NCI-H2107 (cell line): ENCODE data around the gene THY1.
"Not testable (repeated sequence)": the region's sequence is repeated elsewhere in the genome, so short reads cannot be mapped to it uniquely, and the experiment has no call there.

Experiments used
- DNase-seq: peaks from one replicate; lab custom pipeline; 2025; lab: John Stamatoyannopoulos, UW

The THY1 gene

DNA sequence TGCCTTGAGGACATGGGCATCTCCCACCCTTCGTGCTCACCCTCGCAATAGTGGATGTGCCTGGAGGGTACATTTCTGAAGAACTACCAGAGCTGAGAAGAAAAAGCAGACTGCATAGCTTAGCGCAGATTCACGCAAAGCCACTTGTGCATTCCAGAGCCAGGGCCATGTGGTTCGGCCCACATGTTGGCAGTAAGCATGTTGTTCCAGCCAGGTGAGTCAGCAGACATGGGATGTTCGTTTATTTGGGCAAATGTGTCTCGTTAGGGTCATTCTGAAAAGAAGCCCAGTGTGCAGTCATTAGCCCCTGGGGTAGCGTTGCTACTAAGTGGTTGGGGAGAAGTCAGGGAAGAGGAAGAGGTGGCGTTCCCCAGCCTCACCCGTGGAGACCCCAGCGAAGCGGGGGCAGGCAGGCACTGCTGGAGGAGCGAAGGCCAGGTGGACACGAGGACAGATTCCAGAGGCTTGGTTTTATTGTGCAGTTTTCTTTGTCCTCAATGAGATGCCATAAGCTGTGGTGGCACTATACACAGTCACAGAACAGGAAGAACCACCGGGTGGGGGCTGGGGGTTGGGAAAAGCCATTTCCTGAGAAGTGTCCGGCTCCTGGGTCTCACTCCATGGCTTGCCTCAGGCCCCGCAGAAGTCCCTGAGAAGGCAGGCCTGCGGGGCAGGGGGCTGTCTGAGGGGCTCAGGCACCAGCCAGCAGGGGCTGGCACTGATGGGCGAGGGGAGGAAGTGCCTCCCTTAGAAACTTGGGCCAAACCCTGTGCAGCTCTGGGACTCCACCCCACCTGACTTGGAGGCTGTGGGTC is 5.0 kb downstream of the THY1 start:
- DNase-seq = no peak

DNA sequence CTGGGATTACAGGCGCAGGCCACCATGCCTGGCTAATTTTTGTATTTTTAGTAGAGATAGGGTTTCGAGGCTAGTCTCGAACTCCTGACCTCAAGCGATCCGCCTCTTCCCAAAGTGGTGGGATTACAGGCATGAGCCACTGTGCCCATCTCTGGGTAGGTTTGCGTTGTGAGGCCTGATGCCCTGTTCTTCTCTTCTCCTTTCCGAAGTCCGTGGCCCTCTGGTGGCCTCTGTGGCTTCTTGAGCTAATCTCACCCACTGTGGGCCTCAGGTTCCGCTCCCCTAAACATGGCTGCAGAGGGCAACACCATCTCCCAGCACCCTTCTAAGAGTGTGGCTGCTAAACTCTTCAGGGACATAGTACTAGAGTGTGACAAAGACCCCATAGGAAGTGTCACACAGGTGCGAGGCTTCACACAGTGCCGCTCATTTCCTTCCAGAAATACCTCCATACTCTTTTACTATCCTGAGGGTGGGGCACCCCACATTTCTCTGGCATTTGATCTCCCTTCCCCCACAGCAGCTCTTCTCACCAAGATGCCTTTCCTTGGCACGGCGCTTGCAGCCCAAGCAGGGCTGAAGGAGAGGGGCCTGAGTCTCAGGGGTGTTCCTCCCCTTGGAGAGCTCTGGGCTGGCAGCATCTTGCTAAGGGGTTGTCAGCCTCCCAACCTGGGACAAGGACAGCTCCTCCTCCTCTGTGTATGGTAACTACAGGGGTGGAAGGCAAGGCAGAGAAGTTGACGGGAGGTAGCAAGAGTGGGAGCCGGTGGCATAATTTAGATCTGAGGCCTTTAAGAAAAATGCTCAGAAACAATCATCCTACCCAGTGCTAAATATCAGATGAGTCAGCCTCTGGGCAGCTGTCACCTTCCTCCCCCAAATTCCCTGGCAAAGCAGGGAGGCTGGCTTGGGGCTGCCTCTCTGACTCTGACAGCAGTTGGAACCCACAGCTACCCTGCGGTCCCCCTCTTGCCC is 6.1 kb downstream of the THY1 start:
- no peak for DNase-seq

DNA sequence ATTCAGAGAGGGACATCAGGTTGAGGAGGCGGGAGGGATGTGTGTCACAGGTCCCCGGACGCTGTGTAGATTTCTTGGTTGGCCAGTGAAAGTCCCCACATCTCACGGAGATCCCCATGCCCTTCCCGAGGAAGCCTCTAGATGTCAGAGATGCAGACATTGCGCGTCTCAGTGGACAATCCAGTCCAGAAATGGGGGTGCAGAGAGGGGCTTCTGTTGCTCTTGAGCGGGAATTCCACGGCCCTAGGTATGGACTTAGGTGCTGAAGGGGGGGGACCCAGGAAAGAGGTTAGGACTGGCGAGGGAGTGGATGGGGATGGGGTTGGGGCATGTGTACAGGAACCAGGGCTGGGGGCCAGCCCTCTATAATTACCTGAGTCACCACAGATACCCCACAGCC is 7.0 kb downstream of the THY1 start:
- DNase-seq = no peak

DNA sequence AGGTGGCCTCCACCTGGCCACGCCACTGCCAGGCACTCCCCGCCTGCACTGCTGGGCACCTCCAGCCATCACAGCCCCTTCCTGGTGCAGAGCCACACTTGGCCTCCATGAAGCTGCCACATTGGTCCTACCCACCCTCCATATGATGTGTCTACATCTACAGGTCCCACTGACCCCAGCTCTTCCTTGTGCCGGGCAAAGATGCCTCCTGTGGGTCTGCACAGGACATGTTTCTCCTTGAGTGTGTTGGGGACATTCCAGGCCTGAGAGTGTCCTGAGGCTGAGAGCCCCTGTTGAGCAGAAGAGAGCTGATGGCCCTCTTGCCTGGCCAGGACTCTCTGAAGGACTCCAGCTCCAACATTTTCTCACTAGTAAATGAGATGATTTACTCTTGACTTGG is 7.5 kb downstream of the THY1 start:
- no peak for DNase-seq

DNA sequence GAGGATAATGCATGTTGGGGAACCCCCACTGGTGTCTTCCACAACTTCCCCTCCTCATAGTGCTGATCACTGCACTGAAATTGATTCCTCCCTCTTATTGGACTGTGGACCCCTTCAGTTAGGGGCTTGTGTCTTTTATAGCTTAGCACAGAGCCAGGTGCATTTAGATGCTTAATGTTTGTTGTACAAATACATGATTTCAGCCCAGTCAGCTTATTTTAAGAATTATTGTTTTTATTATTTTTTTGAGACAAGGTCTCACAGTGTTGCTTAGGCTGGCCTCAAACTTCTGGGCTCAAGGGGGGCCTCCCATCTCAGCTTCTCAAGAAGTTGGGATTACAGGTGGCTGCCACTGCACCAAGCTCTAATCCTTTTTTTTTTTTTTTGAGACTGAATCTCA is 8.2 kb downstream of the THY1 start:
- no peak for DNase-seq

DNA sequence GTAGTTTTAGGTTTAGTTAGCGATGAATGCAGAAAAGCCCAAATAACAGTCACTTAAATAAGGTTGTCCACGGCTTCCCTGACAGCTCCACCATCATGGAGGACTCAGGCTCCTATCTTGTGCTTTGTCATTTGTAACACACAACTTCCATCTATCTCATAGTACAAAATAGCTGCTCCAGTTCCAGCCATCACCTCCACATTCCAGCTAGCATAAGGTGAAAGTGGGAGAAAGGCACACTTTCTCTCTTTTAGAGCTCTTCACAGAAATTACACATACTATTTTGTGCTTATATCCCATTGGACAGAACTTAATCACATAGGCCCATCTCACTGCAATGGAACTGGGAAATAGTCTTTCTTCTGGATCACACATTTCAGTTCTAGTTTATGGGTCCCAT is 8.7 kb downstream of the THY1 start:
- no peak for DNase-seq

DNA sequence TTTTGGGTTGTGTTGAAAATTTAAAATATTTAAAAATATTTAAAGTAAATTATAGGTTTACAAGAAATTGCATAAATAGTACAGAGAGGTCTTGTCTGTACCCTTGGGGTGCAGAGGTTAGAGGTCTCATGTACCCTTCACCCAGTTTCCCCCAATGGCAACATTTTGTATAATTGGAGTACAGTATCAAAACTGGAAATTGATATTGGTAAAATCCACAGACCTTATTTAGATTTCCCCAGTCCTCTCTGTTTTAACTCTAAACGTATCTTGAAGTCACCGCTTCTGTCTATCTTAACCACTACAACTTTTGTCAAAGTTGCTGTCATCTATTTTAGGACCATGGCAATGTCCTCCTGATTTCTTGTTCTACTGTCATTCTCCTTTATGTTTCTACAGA is 10.9 kb downstream of the THY1 start:
- no peak for DNase-seq

DNA sequence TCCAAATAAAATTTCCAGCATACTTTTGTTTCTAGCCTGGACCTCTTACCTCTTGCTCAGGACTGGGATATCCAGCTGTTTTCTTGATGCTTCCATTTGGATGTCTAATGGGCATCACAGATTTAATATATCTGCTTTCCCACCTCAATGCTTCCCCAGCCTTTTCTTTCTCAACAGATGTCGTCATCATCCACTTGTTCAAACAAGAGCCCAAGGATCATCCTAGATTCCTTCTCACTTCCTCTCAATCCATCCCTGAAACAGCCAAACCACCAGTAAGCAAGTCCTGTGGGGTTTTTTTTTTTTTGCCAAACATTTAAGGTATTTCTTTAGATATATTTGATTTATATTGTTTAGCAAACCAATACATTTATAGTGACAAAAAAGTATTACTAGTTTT is 12.5 kb downstream of the THY1 start:
- no peak for DNase-seq

DNA sequence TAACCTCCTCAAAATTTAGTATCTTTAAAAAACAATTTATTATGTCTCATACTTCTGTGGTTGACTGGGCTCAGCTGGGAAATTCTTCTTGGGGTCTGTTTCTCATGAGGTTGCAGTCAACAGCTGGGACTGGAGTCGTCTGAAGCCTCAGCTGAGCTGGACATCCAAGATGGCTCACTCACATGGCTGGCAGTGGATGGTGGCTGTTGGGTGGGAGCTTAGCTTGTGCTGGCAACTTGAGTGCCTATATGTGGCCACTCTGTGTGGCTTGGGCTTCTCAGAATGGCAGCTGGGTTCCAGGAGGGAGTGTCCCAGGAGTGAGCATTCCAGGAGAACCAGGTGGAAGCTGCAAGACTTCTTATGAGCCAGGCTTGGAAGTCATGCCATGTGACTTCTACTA is 13.2 kb downstream of the THY1 start:
- no peak for DNase-seq

DNA sequence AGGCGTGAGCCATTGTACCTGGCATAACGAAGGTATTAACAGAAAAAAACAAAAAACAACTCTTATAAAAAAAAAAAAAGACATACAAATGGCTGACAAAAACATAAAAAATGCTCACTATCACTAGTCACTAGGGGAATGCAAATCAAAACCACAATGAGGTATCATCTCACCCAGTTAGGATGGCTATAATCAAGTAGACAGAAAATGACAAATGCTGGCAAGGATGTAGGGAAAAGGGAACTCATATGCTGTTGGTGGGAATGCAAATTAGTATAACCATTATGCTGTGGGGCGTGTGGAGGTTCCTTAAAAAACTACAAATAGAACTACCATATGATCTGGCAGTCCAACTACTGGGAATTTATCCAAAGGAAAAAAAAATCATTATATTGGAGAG is 17.0 kb downstream of the THY1 start:
- DNase-seq = no peak

DNA sequence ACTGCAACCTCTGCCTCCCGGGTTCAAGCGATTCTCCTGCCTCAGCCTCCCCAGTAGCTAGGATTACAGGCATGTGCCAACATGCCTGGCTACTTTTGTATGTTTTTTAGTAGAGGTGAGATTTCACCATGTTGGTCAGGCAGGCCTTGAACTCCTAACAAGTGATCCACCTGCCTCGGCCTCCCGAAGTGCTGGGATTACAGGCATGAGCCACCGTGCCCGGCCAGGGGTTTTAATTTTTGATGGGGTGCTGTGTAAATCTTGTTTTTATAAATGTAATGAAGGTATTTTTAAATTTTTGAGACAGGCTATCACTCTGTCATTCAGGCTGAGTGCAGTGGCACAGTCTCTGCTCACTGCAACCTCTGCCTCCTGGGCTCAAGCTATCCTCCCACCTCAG is 17.5 kb downstream of the THY1 start:
- DNase-seq = not testable (repeated sequence)

DNA sequence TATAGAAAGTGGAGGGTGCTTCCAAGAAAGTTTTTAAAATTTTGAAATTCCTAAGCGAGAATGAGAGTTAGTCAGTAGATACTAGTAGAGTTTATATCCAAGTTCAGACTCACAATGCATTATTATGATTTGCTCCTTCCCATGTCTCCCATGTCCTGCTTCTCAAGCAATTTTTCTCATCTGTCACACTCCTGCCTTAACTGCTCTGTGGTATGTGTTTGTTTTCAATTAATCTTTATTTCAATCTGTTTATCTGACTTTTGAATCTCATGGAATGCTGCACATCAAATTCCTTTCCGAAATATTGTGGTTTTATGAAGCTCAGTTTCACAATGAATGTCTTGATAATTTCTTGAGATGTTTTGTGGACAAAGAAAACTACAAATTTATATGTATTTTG is 18.1 kb downstream of the THY1 start:
- no peak for DNase-seq

DNA sequence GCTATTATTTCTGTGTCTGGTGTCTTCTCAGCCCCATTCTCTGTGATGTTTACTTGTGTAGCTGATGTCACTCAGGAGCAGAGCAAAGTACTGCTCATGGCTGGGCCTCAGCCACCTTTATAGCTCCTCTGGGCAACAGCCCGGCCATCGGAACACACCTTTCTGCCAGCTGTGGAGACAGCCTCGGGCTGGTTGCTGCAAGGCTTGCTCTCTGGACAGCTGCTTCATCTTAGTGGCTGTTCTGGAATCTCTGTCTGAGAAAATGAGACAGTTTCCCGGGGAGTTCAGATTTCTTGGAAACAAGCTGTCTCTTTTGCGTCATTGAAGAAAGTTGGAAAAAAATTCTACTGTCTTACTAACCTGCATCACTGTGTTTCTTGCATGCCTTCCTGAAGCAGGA is 20.0 kb downstream of the THY1 start:
- no peak for DNase-seq

DNA sequence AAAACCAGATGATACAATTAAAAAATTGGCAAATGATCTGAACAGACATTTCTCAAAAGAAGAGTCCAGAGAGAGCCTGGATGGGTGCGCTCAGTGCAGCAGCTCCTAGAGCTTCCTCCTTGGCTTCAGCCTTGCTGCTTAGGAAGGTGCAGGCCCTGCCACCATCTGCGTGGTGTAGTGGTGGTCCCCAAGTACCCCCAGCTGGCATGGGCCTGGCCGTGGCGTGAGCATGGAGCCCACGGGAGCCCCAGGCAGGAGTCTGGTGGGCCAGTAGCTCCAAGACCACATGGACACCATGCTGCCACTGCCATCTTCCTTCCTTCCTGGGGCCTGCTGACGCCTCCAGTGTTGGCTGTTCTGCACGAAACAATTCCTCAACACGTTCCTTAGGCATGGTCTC is 20.5 kb downstream of the THY1 start:
- no peak for DNase-seq

DNA sequence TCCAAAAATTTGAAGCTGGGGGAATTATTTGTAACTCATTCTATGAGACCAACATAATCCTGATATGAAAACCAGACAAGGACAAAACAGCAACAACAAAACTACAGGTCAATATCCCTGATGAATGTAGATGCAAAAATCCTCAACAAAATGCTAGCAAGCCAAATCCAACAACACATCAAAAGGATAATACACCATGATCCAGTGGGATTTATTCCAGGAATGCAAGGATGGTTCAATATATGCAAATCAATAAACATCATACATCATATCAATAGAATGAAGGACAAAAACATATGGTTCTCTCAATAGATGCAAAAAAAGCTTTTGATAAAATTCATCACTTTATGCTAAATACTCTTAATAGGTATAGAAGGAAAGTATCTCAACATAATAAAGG is 22.1 kb downstream of the THY1 start:
- no peak for DNase-seq

DNA sequence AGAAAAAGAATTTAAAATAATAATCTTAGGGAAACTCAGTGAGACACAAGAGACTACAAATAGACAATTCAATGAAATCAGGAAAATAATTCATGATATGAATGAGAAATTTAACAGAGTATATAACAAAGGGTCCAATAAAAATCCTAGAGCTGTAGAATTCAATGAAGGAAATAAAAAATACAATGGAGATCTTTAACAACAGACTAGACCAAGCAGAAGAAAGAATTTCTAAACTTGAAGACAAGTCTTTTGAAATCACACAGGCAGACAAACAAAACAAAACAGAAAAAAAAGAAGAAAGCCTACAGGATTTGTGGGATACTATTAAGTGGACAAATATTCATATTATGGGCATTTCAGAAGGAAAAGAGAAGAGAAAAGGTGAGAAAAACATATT is 25.2 kb downstream of the THY1 start:
- no peak for DNase-seq

DNA sequence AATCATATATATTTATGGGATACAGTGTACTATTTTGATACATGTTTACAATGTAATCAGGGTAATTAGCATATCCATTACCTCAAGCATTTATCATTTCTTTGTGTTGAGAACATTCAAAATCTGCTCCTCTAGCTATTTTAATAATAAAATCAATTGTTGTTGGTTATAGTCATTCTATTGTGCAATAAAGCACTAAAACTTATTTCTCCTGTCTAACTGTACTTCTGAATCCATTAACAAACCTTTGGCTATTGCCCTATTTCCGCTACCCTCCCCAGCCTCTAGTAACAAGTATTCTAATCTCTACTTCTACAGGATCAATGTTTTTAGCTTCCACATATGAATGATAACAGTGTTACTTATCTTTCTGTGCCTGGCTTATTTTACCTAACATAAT is 26.1 kb downstream of the THY1 start:
- DNase-seq = no peak

DNA sequence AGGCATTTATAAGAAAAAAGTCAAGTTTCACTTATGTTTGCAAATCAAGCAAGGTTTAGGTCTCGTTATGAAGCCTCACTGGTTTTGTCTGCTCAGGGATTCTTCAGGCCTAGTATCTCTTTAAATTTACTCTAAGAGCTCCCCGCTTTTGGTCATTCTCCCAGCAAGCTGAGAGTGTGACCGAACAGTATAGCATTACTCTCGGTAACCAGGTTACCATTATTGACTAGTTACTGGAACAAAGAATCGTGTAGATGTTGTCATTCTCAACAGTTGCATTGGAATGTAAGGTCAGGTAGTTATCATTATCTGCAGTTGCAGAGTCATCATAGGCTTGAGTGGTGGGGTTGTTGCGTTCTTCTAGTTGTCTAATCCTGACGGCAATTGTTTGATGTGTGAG is 31.7 kb downstream of the THY1 start:
- no peak for DNase-seq

DNA sequence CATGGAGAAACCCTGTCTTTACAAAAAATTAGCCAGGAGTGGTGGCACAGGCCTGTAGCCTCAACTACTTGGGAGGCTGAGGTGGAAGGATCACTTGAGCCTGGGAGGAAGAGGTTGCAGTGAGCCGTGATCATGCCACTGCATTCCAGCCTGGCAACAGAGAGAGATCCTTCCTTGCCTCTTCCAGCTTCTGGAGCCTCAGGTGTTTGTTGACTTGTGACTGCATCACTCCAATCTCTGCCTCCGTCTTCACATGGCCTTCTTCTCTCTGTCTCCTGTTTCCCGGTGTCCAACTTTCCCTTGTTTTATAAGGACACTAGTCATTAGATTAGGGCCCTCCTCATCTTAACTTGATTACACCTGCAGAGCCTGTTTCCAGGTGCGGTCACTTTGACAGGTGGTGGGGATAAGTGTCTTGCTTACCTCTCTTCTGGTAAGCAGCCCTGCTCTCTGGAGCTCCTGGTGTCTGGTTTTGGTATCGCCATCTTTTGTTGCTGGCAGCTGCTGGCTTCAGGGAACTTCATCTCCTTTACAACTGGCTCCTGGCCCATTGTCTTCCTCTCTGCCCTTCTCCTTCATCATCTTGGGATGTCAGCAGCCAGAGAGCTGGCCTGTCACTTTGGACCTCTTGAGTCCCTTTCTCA is 33.2 kb downstream of the THY1 start:
- DNase-seq = no peak

DNA sequence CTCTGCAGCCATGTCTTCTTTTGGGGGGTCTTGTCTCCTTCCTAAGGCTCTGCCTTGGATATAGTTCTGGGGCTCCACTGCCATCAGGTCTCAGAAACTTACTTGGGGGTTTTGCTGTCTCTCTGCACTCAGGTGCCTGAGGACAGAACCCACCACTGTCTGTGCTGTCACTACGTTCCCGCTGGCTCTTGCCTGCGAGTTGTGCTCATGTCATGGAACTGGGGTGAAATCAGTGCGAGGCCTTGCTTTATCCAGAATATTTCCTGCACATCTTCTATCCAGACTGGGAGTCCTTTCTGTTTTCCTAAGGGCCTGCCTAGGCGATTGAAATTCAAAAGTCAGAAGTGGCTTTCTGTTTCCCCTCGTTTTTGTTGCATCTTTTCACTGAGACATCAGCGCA is 34.9 kb downstream of the THY1 start:
- DNase-seq = no peak

DNA sequence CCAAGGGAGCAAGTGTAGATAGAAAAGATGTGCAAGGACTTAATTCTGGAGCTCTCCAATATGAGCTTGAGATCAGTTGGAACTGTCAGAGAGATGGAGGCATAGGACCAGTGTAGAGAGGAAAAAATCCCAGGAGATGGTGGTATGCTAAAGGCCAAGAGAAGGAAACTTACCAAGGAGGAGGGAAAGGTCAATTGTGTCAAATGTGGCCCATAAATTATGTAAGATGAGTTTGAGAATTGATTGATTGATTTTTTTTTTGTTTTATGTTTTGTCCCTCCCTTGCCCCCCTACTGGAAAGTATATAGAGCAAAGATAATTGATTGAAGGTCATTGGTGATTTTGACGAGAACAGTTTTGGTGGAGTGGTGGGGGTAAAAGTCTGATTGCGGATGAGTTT is 38.6 kb downstream of the THY1 start:
- DNase-seq = no peak

DNA sequence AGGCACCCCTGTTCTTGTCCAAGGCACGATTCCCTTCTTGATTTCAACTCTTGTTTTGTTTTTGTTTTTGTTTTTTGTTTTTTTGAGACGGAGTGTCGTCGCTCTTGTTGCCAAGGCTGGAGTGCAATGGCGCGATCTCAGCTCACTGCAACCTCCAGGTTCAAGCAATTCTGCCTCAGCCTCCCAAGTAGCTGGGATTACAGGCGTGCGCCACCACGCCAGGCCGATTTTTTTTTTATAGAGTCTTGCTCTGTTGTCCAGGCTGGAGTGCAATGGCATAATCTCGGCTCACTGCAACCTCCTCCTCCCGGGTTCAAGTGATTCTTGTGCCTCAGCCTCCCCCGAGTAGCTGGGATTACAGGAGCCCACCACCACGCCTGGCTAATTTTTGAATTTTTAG is 40.5 kb downstream of the THY1 start:
- not testable (repeated sequence) for DNase-seq

DNA sequence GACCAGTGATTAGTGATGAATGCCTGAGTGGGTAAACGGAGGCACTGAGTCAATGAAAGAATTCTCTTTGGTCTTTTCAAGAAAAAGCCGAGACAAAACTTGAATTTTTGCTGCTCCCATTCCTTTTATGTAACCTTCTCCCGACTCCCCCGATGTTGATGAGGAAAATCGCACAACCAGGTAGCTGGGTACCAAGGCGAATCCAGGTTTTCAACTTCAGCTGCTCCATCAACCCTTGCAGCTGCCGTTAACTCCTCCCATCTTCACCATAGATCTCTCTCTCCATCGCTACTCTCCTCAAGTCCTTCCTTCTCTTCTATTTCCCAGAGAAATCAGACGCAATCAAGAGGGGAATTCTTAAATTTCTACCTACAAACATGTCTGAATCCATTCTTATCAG is 40.9 kb downstream of the THY1 start:
- no peak for DNase-seq
